Subcutaneous abdominal adipose tissue (tissue), 5 donors: Measurements from ENCODE around the gene POTEB.
"Not testable (repeated sequence)": the region's sequence is repeated elsewhere in the genome, so short reads cannot be mapped to it uniquely, and the experiment has no call there.

ENCODE experiments used
- H3K27ac ChIP-seq: one replicate; pipeline ENCODE4 v1.7.0; 2013; ENCODE audit warnings: low read depth, mild to moderate bottlenecking, inconsistent platforms, low read length, moderate library complexity
- H3K27me3 ChIP-seq, 5 donors: one replicate each; pipeline ENCODE4 v1.7.0; 2013; ENCODE audit warnings: low read length in 5 of 5, inconsistent platforms in 1 of 5; ENCODE audit not compliant: control insufficient read depth in 5 of 5, insufficient read depth in 4 of 5
- H3K36me3 ChIP-seq, 5 donors: one replicate each; pipeline ENCODE4 v1.7.0; 2013; ENCODE audit warnings: low read length in 5 of 5; ENCODE audit not compliant: control insufficient read depth in 5 of 5, insufficient read depth in 5 of 5
- H3K4me1 ChIP-seq, 5 donors: one replicate each; pipeline ENCODE4 v1.7.0; 2013; ENCODE audit warnings: low read length in 5 of 5, mild to moderate bottlenecking in 3 of 5, moderate library complexity in 1 of 5; ENCODE audit not compliant: control insufficient read depth in 5 of 5, insufficient read depth in 5 of 5
- H3K4me3 ChIP-seq, 5 donors: one replicate each; pipeline ENCODE4 v1.7.0; 2013; ENCODE audit warnings: low read length in 5 of 5, low read depth in 1 of 5
- H3K9ac ChIP-seq, 5 donors: one replicate each; pipeline ENCODE4 v1.7.0; 2013; ENCODE audit warnings: low read length in 5 of 5, mild to moderate bottlenecking in 4 of 5, moderate library complexity in 3 of 5
- H3K9me3 ChIP-seq, 5 donors: one replicate each; pipeline ENCODE4 v1.7.0; 2013; ENCODE audit warnings: low read length in 5 of 5; ENCODE audit not compliant: control insufficient read depth in 5 of 5
- donor health status: healthy.
- donor health status: healthy.
- donor health status: healthy.
- donor health status: healthy.
- donor health status: healthy.

Gene POTEB

GRCh38 chr15:21877635-21878034 is at the start of gene POTEB:
TSS of gene POTEB (minus strand) at chr15:21877735. CDS start at chr15:21877246, 489 bp downstream.
- H3K27me3 ChIP-seq, H3K27ac ChIP-seq, H3K36me3 ChIP-seq, H3K9me3 ChIP-seq, H3K4me3 ChIP-seq, H3K9ac ChIP-seq, H3K4me1 ChIP-seq: not testable (repeated sequence)

GRCh38 chr15:21890955-21891354 is 13.4 kb upstream of the POTEB start:
- H3K27me3 ChIP-seq, H3K36me3 ChIP-seq, H3K9ac ChIP-seq, H3K4me1 ChIP-seq, H3K27ac ChIP-seq, H3K4me3 ChIP-seq, H3K9me3 ChIP-seq: not testable (repeated sequence)

- not testable (repeated sequence) for H3K4me1 ChIP-seq, H3K27me3 ChIP-seq, H3K27ac ChIP-seq, H3K9me3 ChIP-seq, H3K4me3 ChIP-seq, H3K36me3 ChIP-seq, H3K9ac ChIP-seq
Observed at GRCh38 chr15:21889542-21889941, 12.0 kb upstream of the POTEB start.

- H3K27ac ChIP-seq, H3K36me3 ChIP-seq, H3K4me3 ChIP-seq, H3K9ac ChIP-seq, H3K9me3 ChIP-seq, H3K27me3 ChIP-seq, H3K4me1 ChIP-seq: not testable (repeated sequence)
Observed at GRCh38 chr15:21838831-21839230, 38.7 kb downstream of the POTEB start.
